Activated naive CD8-positive, alpha-beta T cell treated with anti-CD3 and anti-CD28 coated beads for 36 hours (primary cell): ENCODE results near the gene BPIFA1. TPM values are rescaled to one million over a fixed set of nuclear protein-coding genes. Genes with fewer than 3 reads are reported as not detected.
A peak's percentile ranks its signal among the peaks of the same experiment; 100 is the strongest.

ENCODE experiments used
- DNase-seq: peaks from one replicate; pipeline ENCODE4 v3.0.0; 2021
- H3K27ac Mint-ChIP-seq: one replicate; pipeline ENCODE4 v1.8.0; 2022; ENCODE audit warnings: mild to moderate bottlenecking, moderate library complexity, mixed read lengths
- H3K27me3 Mint-ChIP-seq: one replicate; pipeline ENCODE4 v1.8.0; 2022; ENCODE audit warnings: mild to moderate bottlenecking, mixed read lengths
- H3K36me3 Mint-ChIP-seq: one replicate; pipeline ENCODE4 v1.8.0; 2021; ENCODE audit warnings: mild to moderate bottlenecking, mixed read lengths
- H3K4me1 Mint-ChIP-seq: one replicate; pipeline ENCODE4 v1.8.0; 2021; ENCODE audit warnings: mixed read lengths
- H3K4me3 Mint-ChIP-seq: one replicate; pipeline ENCODE4 v1.8.0; 2022; ENCODE audit warnings: mild to moderate bottlenecking, moderate library complexity, mixed read lengths
- H3K9me3 Mint-ChIP-seq: one replicate; pipeline ENCODE4 v1.8.0; 2022; ENCODE audit warnings: mixed read lengths
- total RNA-seq, 2 experiments: library from RNA; stranded (reverse); gene quantifications; one replicate each; pipeline ENCODE4 v1.2.3, GENCODE V29; 2021

Gene BPIFA1
- total RNA-seq, 2 experiments from 2014 or later: not detected

DNA sequence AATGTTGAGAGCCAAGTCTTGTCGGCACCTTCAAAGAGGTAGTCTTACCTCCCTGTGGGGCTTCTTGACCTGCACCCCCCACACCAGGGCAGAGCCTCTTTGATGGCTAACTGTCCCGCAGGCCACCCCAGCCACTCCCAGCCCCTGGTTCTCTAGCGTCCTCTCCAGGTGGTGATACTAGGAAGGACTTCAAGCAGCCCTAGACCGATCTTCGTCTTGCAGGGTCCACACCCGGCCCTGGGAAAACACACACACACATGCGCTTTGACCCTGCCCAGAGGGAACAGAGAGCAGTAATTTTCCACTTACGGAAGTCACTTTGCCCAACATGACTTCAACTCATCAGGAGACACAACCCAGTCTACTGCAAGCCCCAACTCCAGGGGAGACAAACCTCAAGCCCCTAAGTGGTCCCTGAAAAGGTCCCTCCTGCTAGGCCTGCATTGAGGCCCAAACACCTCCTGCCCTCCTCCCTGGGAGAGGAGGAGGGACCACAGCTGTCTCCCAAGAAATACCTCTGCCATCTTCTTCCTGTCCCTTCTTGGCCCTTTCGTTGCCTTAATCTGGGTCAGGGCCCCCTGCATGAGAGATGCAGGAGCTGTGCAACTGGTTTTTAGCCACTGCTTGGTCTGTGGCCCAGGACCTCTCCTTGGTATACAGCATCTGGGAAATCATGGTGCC, 44.3 kb downstream of the BPIFA1 start:
- Mint-ChIP-seq H3K27ac (no peak overlapping the region), H3K4me3 (no peak overlapping the region), H3K4me1 (no peaks in the 10 kb centered on the region), H3K27me3 (peaks cover 10% of the 10 kb centered on the region), H3K9me3 (no peaks in the 10 kb centered on the region), H3K36me3 (no peaks in the 10 kb centered on the region)
- DNase-seq: no peak

- no peak overlapping the region for H3K27ac Mint-ChIP-seq
- H3K4me3 Mint-ChIP-seq: no peak overlapping the region
- H3K4me1 Mint-ChIP-seq: no peaks in the 10 kb centered on the region
- no peak for DNase-seq
- H3K27me3 Mint-ChIP-seq: peaks cover 10% of the 10 kb centered on the region
- H3K9me3 Mint-ChIP-seq: no peaks in the 10 kb centered on the region
- H3K36me3 Mint-ChIP-seq: no peaks in the 10 kb centered on the region
These were observed 45.0 kb downstream of the BPIFA1 start for GRCh38 chr20:33280775-33281174.

DNA sequence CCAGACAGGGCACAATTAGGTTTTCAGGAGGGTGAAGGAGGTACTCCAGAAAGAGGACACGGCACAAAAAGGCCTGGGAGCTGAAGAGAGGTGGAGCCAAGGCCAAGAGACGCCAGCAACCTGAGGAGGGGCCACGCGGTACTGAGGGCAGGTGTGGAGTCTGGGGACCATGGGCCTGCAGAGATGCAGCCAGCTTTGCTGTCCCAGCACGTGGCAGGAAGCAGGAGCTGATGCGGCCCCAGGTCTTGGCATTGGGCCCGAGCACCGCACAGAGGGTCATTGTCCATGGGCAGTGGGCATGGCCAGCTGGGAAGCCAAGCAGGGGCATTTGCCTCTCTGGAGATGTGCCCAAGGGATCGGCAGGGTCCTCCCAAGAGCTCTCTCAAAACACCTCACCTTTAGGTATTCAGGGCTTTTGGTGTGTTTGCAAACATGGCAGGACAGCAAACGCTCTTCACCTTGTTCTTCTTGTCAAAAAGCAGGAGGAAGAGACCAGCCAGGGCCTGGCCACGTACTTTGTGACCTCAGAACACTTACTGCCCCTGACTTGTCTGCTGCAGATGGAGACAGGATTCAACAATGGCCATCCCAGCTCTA, 45.9 kb downstream of the BPIFA1 start:
- H3K36me3 Mint-ChIP-seq: no peaks in the 10 kb centered on the region
- no peak overlapping the region for H3K27ac Mint-ChIP-seq
- peaks cover 4% of the 10 kb centered on the region for H3K27me3 Mint-ChIP-seq
- no peak overlapping the region for H3K4me3 Mint-ChIP-seq
- H3K9me3 Mint-ChIP-seq: no peaks in the 10 kb centered on the region
- DNase-seq: no peak
- H3K4me1 Mint-ChIP-seq: no peaks in the 10 kb centered on the region

DNA sequence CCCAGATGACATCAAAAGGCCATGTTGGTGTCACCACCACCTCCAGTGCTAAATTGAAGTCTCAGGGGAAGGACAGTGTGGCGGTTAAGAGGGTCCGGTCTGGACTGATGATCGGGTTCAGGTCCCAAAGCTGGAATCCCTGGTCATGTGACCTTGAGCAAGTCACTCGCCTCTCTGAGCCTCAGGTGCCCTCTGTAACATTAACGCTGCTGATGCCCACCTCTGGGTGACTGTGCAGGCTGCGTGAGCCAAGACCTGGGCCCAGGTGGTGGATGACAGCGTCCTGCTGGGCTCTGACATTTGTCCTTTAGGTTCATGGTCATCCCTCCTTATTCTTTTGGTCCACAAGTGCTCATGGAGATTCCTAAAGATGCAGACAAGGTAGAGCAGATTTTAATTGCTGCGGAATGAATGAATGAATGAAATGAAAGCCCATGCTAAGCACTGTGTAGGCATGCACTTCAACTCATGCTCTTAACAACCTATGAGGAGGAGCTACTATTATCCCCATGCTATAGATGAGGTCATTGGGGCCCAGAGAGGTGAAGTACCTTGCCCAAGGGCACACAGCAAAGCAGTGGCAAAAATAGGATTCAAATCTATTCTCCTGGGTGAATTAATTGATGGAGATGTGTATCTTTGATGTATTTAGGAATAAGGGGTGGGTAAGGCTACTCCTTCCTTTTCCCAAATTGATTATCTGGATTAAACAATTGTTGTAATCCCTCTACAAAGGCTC, 46.6 kb downstream of the BPIFA1 start:
- Mint-ChIP-seq H3K4me3 (no peak overlapping the region), H3K27me3 (peaks cover 2% of the 10 kb centered on the region), H3K36me3 (no peaks in the 10 kb centered on the region), H3K9me3 (no peaks in the 10 kb centered on the region), H3K27ac (no peak overlapping the region), H3K4me1 (no peaks in the 10 kb centered on the region)
- no peak for DNase-seq

- DNase-seq: no peak
- H3K27me3 Mint-ChIP-seq: no peaks in the 10 kb centered on the region
- H3K36me3 Mint-ChIP-seq: no peaks in the 10 kb centered on the region
- no peak within 1 kb of the TSS for H3K27ac Mint-ChIP-seq
- H3K4me1 Mint-ChIP-seq: no peaks in the 10 kb centered on the region
- no peaks in the 10 kb centered on the region for H3K9me3 Mint-ChIP-seq
- H3K4me3 Mint-ChIP-seq: no peak within 1 kb of the TSS
These were observed 47.3 kb downstream of the BPIFA1 start, which contains the start of gene BPIFB1 for GRCh38 chr20:33282991-33283555. Gene BPIFB1, plus strand, starts transcription at chr20:33283214. Its CDS starts 2,860 bp downstream, at chr20:33286074.

GRCh38 chr20:33284284-33284683, 48.5 kb downstream of the BPIFA1 start:
- Mint-ChIP-seq H3K36me3 (no peaks in the 10 kb centered on the region), H3K4me1 (no peaks in the 10 kb centered on the region), H3K9me3 (no peaks in the 10 kb centered on the region), H3K4me3 (no peak overlapping the region), H3K27ac (no peak overlapping the region), H3K27me3 (no peaks in the 10 kb centered on the region)
- no peak for DNase-seq

DNA sequence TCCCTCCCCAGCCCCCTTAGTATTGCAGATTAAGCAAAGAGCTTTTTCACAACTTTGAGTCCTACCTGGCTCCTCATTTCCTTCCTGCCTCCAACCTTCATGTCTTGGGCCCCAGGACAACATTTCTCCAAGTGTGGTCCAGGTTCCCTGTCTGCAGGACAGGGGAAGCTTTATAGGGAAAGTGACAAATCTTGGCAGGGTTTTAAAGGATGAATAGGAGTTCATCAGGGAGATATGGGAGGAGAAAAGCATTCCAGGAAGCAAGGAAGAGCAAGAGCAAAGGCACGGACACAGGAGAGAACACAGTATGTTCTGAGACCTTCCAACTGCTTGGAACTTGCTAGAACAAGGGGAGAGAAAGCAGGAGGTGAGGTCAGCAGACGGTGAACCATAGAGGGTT, 49.1 kb downstream of the BPIFA1 start:
- Mint-ChIP-seq H3K27me3 (no peaks in the 10 kb centered on the region), H3K36me3 (no peaks in the 10 kb centered on the region), H3K4me1 (no peaks in the 10 kb centered on the region), H3K27ac (no peak overlapping the region), H3K4me3 (no peak overlapping the region), H3K9me3 (no peaks in the 10 kb centered on the region)
- no peak for DNase-seq

GRCh38 chr20:33285861-33286495, 50.2 kb downstream of the BPIFA1 start:
- no peaks in the 10 kb centered on the region for H3K9me3 Mint-ChIP-seq
- no peak for DNase-seq
- H3K36me3 Mint-ChIP-seq: no peaks in the 10 kb centered on the region
- no peaks in the 10 kb centered on the region for H3K27me3 Mint-ChIP-seq
- no peak overlapping the region for H3K27ac Mint-ChIP-seq
- no peaks in the 10 kb centered on the region for H3K4me1 Mint-ChIP-seq
- no peak overlapping the region for H3K4me3 Mint-ChIP-seq

GRCh38 chr20:33287884-33288283, 52.1 kb downstream of the BPIFA1 start:
- no peak for DNase-seq
- H3K36me3 Mint-ChIP-seq: no peaks in the 10 kb centered on the region
- H3K4me3 Mint-ChIP-seq: no peak overlapping the region
- H3K27ac Mint-ChIP-seq: no peak overlapping the region
- no peaks in the 10 kb centered on the region for H3K9me3 Mint-ChIP-seq
- no peaks in the 10 kb centered on the region for H3K27me3 Mint-ChIP-seq
- no peaks in the 10 kb centered on the region for H3K4me1 Mint-ChIP-seq

DNA sequence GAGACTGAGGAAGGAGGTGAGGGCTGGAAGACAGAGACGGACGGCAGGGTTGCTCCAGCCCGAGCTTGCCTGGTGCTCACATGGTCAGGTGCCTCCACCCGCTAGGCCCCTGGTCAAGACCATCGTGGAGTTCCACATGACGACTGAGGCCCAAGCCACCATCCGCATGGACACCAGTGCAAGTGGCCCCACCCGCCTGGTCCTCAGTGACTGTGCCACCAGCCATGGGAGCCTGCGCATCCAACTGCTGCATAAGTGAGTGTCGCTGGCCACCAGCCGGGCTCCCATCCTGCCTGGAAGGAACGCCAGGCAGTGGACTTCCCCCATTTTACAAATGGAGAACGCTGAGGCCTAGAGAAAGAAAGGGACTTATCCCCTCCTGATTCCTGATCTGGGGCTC, 55.1 kb downstream of the BPIFA1 start:
- Mint-ChIP-seq H3K36me3 (no peaks in the 10 kb centered on the region), H3K9me3 (no peaks in the 10 kb centered on the region), H3K27me3 (peaks cover 4% of the 10 kb centered on the region)

DNA sequence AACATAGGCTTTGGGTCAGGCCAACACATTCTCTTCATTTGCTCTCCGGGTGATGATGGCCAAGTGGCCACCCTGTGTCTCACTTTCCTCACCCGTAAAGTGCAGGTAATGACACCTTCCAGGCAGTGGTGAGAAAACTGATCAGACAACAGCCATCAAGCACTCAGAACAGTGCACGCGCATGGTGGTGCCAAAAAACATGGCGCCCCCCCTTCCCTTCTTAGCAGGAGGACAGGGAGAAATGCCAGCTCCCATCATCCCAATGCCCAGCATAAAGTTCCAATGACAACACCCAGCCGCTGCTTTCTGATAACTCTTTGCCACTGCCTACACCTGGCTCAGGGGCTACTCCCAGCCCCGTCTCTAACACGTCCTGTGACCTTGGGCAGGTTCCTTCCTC, 55.6 kb downstream of the BPIFA1 start:
- no peaks in the 10 kb centered on the region for H3K36me3 Mint-ChIP-seq
- no peak overlapping the region for H3K4me3 Mint-ChIP-seq
- no peaks in the 10 kb centered on the region for H3K9me3 Mint-ChIP-seq
- no peak overlapping the region for H3K27ac Mint-ChIP-seq
- H3K4me1 Mint-ChIP-seq: no peaks in the 10 kb centered on the region
- no peak for DNase-seq
- peaks cover 4% of the 10 kb centered on the region for H3K27me3 Mint-ChIP-seq

More for the DNA sequence above, 55.1 kb downstream of the BPIFA1 start:
- Mint-ChIP-seq H3K4me1 (no peaks in the 10 kb centered on the region), H3K4me3 (no peak overlapping the region), H3K27ac (no peak overlapping the region)
- DNase-seq: no peak

GRCh38 chr20:33291830-33292355, 56.1 kb downstream of the BPIFA1 start:
- Mint-ChIP-seq H3K9me3 (no peaks in the 10 kb centered on the region), H3K36me3 (no peaks in the 10 kb centered on the region), H3K4me1 (no peaks in the 10 kb centered on the region), H3K27me3 (peaks cover 4% of the 10 kb centered on the region), H3K27ac (no peak overlapping the region), H3K4me3 (no peak overlapping the region)
- peak; percentile 63 for DNase-seq
